Kidney (tissue), 14 donors: ENCODE data around the gene ACP2. TPM values are rescaled to one million over a fixed set of nuclear protein-coding genes. Genes with fewer than 3 reads are reported as not detected.

Experiments used
- DNase-seq, 5 donors: peaks; one replicate each; pipeline ENCODE4 v3.0.0-alpha.2; 2013 to 2020
- FAIRE-seq: peaks from 2 replicates; lab custom pipeline; 2012; peaks lifted over from hg19 to GRCh38; lab: Jason Lieb, UNC
- H3K27ac ChIP-seq, 2 donors: one replicate each; pipeline ENCODE4 v1.7.0; 2013; ENCODE audit warnings: low read depth in 2 of 2, low read length in 2 of 2, inconsistent platforms in 1 of 2
- H3K27me3 ChIP-seq: one replicate; pipeline ENCODE4 v1.7.1; 2013; ENCODE audit warnings: low read length, inconsistent platforms; ENCODE audit not compliant: control insufficient read depth, insufficient read depth
- H3K36me3 ChIP-seq, 3 donors: one replicate each; pipeline versions ENCODE4 v1.7.0 to v1.7.1; 2013; ENCODE audit warnings: low read length in 3 of 3, control low read depth in 1 of 3, inconsistent platforms in 1 of 3; ENCODE audit not compliant: insufficient read depth in 3 of 3, control insufficient read depth in 2 of 3
- H3K4me1 ChIP-seq, 3 donors: one replicate each; pipeline versions ENCODE4 v1.7.0 to v1.7.1; 2013; ENCODE audit warnings: low read length in 3 of 3, inconsistent platforms in 1 of 3, low read depth in 1 of 3; ENCODE audit not compliant: control insufficient read depth in 2 of 3, insufficient read depth in 2 of 3
- H3K4me3 ChIP-seq, 3 donors: one replicate each; pipeline versions ENCODE4 v1.7.0 to v1.8.1; 2013; ENCODE audit warnings: low read length in 3 of 3, control low read depth in 1 of 3, inconsistent platforms in 1 of 3
- H3K9ac ChIP-seq, 3 donors: one replicate each; pipeline versions ENCODE4 v1.7.0 to v1.7.1; 2013; ENCODE audit warnings: low read length in 3 of 3, control low read depth in 1 of 3, inconsistent platforms in 1 of 3
- H3K9me3 ChIP-seq, 3 donors: one replicate each; pipeline versions ENCODE4 v1.7.0 to v1.7.1; 2013; ENCODE audit warnings: low read length in 3 of 3, control low read depth in 1 of 3, inconsistent platforms in 1 of 3; ENCODE audit not compliant: control insufficient read depth in 2 of 3, insufficient read depth in 1 of 3
- CTCF ChIP-seq: IDR thresholded peaks from 3 replicates; pipeline ENCODE4 v1.5.1; 2012; ENCODE audit warnings: mild to moderate bottlenecking, moderate library complexity, borderline replicate concordance; ENCODE audit not compliant: insufficient read depth; ENCODE audit errors: extremely low read depth
- intact Hi-C: fragments of 100-400 bp; cut with DNase I; formaldehyde crosslinking; loops from one replicate; pipeline ENCODE4 v1.11.1; 2022
- polyA plus RNA-seq: library from polyadenylated mRNA; stranded (reverse); fragments of 350-450 nt; fragmentation: Illumina TruSeq; extraction: RNeasy Lipid Tissue Mini Kit (QIAGEN cat#74804); gene quantifications from one replicate; pipeline ENCODE4 v1.2.3, GENCODE V29; 2014; ENCODE audit warnings: low read depth, low replicate concordance; ENCODE audit not compliant: insufficient read depth
- total RNA-seq: library from RNA; stranded (reverse); fragmentation: NEBNext Ultra II Directional; extraction: Animal tissue kit (Norgen Biotek cat#: 25700); gene quantifications from one replicate; pipeline ENCODE4 v1.2.1, GENCODE V29; 2021
- donor health status: control.
- donor health status: control.
- donor health status: control.
- donor health status: control.
- donor health status: control.
- donor health status: DM: yes; HTN: yes; CAD: no.
- donor health status: Normal renal cell carcinoma (clear cell type).

The ACP2 gene
- total and polyA plus RNA-seq, 2 donors from 2014 or later: 45.1 to 72.7 TPM

- FAIRE-seq (no peak), DNase-seq (no peak)
- H3K27ac ChIP-seq: no peak overlapping the region
- TF ChIP-seq CTCF: no peak
- peaks cover 0 to 15% (median 4%) of the 10 kb centered on the region in 3 donors for H3K36me3 ChIP-seq
- no peak overlapping the region for H3K9ac ChIP-seq
- no peak overlapping the region for H3K4me3 ChIP-seq
- no peaks in the 10 kb centered on the region for H3K9me3 ChIP-seq
- intact Hi-C loops: no loop called here
- H3K4me1 ChIP-seq: no peaks in the 10 kb centered on the region
- no peaks in the 10 kb centered on the region for H3K27me3 ChIP-seq
These were observed 13.5 kb downstream of the ACP2 start for GRCh38 chr11:47235163-47235562.

GRCh38 chr11:47234669-47235100, 13.9 kb downstream of the ACP2 start:
- Histone ChIP-seq H3K36me3 (peaks cover 0 to 10% (median 4%) of the 10 kb centered on the region in 3 donors), H3K9me3 (no peaks in the 10 kb centered on the region), H3K9ac (no peak overlapping the region), H3K4me1 (no peaks in the 10 kb centered on the region), H3K27ac (no peak overlapping the region), H3K4me3 (no peak overlapping the region), H3K27me3 (no peaks in the 10 kb centered on the region)
- intact Hi-C loops: no loop called here
- peak in 1 of 5 donors; percentile 53 for DNase-seq
- FAIRE-seq: no peak
- TF ChIP-seq CTCF: no peak

GRCh38 chr11:47233989-47234668, 14.5 kb downstream of the ACP2 start:
- Histone ChIP-seq H3K27me3 (no peaks in the 10 kb centered on the region), H3K27ac (no peak overlapping the region), H3K4me1 (no peaks in the 10 kb centered on the region), H3K36me3 (peaks cover 0 to 5% (median 0%) of the 10 kb centered on the region in 3 donors), H3K9me3 (no peaks in the 10 kb centered on the region), H3K9ac (no peak overlapping the region), H3K4me3 (no peak overlapping the region)
- intact Hi-C loops: no loop called here
- no peak for FAIRE-seq
- peak; percentile 40 for TF ChIP-seq CTCF
- DNase-seq: peak in 1 of 5 donors; percentile 57
